ENCODE data around the gene TAOK3. TPM values are rescaled to one million over a fixed set of nuclear protein-coding genes. Genes with fewer than 3 reads are reported as not detected.

TAOK3 gene
- total and polyA plus RNA-seq, 2 donors (not counting 3 experiments of a cell fraction or from before 2014, with no cell fraction given) = 11.3 to 23.1 TPM

GRCh38 chr12:118175823-118176447 lies 196.8 kb downstream of the TAOK3 start:
- H3K9me1 ChIP-seq (replicated peaks; ENCODE audit: control insufficient read depth, extremely low read depth, insufficient read depth, low read length) = no peaks in the 10 kb centered on the region
- no peak overlapping the region for H3K4me3 ChIP-seq (replicated peaks in 1 of 3; ENCODE audit: insufficient read depth in 1 of 3, low read depth in 1 of 3, low read length in 3 of 3)
- POLR2A ChIA-PET = no interaction called here
- H3K36me3 ChIP-seq (ENCODE audit: control insufficient read depth in 2 of 2, extremely low read depth in 1 of 2, insufficient read depth in 2 of 2, low read length in 2 of 2) = peaks cover 4 to 6% of the 10 kb centered on the region in 2 experiments
- BruUV-seq (replicated peaks) = no TSS peak
- intact Hi-C loops (cut with micrococcal nuclease) = no loop called here
- DNase-seq (ENCODE audit: low read depth, low spot score) (no peak), FAIRE-seq (no peak)
- peaks cover 6% of the 10 kb centered on the region for H3K4me1 ChIP-seq (ENCODE audit: control insufficient read depth, extremely low read depth, insufficient read depth, low read length)
- TF ChIP-seq FOS (IDR thresholded peaks at IDR 0.05; ENCODE audit: borderline replicate concordance, insufficient read depth, low read length) (no peak), POLR2AphosphoS5 (IDR thresholded peaks at IDR 0.05; ENCODE audit: insufficient read depth, low read depth, low read length) (no peak), GATA2 (IDR thresholded peaks at IDR 0.05; ENCODE audit: insufficient read depth, insufficient read length, low read depth, low read length) (no peak), POLR2A (IDR thresholded peaks at IDR 0.05; ENCODE audit: low read depth, low read length) (no peak), JUN (IDR thresholded peaks at IDR 0.05; ENCODE audit: borderline replicate concordance, insufficient read depth, insufficient read length, low read depth) (no peak), MYC (IDR thresholded peaks at IDR 0.05; ENCODE audit: low read depth, low read length) (no peak), EZH2 (IDR thresholded peaks at IDR 0.05; ENCODE audit: borderline replicate concordance, low read depth, low read length, severe bottlenecking) (no peak), CTCF (IDR thresholded peaks at IDR 0.05; ENCODE audit: extremely low read depth in 1 of 2, insufficient read depth in 1 of 2, low read depth in 1 of 2, low read length in 2 of 2) (no peak)
- no peaks in the 10 kb centered on the region for H4K20me1 ChIP-seq (replicated peaks; ENCODE audit: control insufficient read depth, extremely low read depth, insufficient read depth, low read length)
- no peak overlapping the region for H2AFZ ChIP-seq (ENCODE audit: low read depth, low read length)
- H3K27ac ChIP-seq (ENCODE audit: insufficient read depth, low read depth, low read length) = no peak overlapping the region
- dilution Hi-C loops (cut with MboI; ENCODE audit: extremely low pct_ligation_motif_present, low sequenced_read_pairs) = no loop called here
- no peak overlapping the region for H3K4me2 ChIP-seq (ENCODE audit: insufficient read depth, low read length)
- H3K79me2 ChIP-seq (ENCODE audit: control insufficient read depth, insufficient read depth, low read length) = no peaks in the 10 kb centered on the region
- CTCF ChIA-PET = interaction anchor here (0.7 to 1.4 kb wide), 7 partner anchors 7 to 202 kb away, joined by 3 to 9 read pairs (median 4); partner anchors contain the start of genes SUDS3 and TAOK3
- H3K9ac ChIP-seq (replicated peaks; ENCODE audit: extremely low read depth, insufficient read depth, low read length) = no peak overlapping the region
- no peaks in the 10 kb centered on the region for H3K27me3 ChIP-seq (ENCODE audit: control insufficient read depth in 2 of 2, insufficient read depth in 2 of 2, low read length in 2 of 2)
- no peaks in the 10 kb centered on the region for H3K9me3 ChIP-seq (replicated peaks; ENCODE audit: control insufficient read depth, insufficient read depth, low read length)

Measured in endothelial cell of umbilical vein (primary cell).